ENCODE results near the gene NPAS3.

NPAS3 gene

GRCh38 chr14:33010495-33010894 lies 71.8 kb downstream of the NPAS3 start:
- no peak for DNase-seq (ENCODE audit: low read depth in 1 of 2, low spot score in 1 of 2)
- Histone ChIP-seq H3K27ac (replicated peaks) (no peak overlapping the region), H3K4me3 (replicated peaks; ENCODE audit: insufficient read depth, low read length) (no peak overlapping the region), H3K27me3 (ENCODE audit: insufficient read depth, poor library complexity, severe bottlenecking) (no peaks in the 10 kb centered on the region)
- TF ChIP-seq SPI1 (IDR thresholded peaks at IDR 0.05; ENCODE audit: borderline replicate concordance, low read depth) (no peak), GABPA (IDR thresholded peaks at IDR 0.05; ENCODE audit: low read depth) (no peak), REST (IDR thresholded peaks at IDR 0.05; ENCODE audit: insufficient replicate concordance, low read depth) (no peak), POLR2AphosphoS5 (IDR thresholded peaks at IDR 0.05; ENCODE audit: low read depth) (no peak), CTCF (IDR thresholded peaks at IDR 0.05; ENCODE audit: insufficient read depth, low read length) (no peak)

GRCh38 chr14:33014710-33015109 lies 76.0 kb downstream of the NPAS3 start:
- Histone ChIP-seq H3K27me3 (ENCODE audit: insufficient read depth, poor library complexity, severe bottlenecking) (no peaks in the 10 kb centered on the region), H3K27ac (replicated peaks) (no peak overlapping the region), H3K4me3 (replicated peaks; ENCODE audit: insufficient read depth, low read length) (no peak overlapping the region)
- TF ChIP-seq REST (IDR thresholded peaks at IDR 0.05; ENCODE audit: insufficient replicate concordance, low read depth) = no peak
- no peak for TF ChIP-seq SPI1 (IDR thresholded peaks at IDR 0.05; ENCODE audit: borderline replicate concordance, low read depth)
- no peak for TF ChIP-seq GABPA (IDR thresholded peaks at IDR 0.05; ENCODE audit: low read depth)
- no peak for TF ChIP-seq POLR2AphosphoS5 (IDR thresholded peaks at IDR 0.05; ENCODE audit: low read depth)
- no peak for TF ChIP-seq CTCF (IDR thresholded peaks at IDR 0.05; ENCODE audit: insufficient read depth, low read length)
- DNase-seq (ENCODE audit: low read depth in 1 of 2, low spot score in 1 of 2) = no peak

- no peak for DNase-seq (ENCODE audit: low read depth in 1 of 2, low spot score in 1 of 2)
- Histone ChIP-seq H3K27me3 (ENCODE audit: insufficient read depth, poor library complexity, severe bottlenecking) (no peaks in the 10 kb centered on the region), H3K4me3 (replicated peaks; ENCODE audit: insufficient read depth, low read length) (no peak overlapping the region), H3K27ac (replicated peaks) (no peak overlapping the region)
- no peak for TF ChIP-seq SPI1 (IDR thresholded peaks at IDR 0.05; ENCODE audit: borderline replicate concordance, low read depth)
Measured at GRCh38 chr14:33016613-33017012, 77.9 kb downstream of the NPAS3 start.

- Histone ChIP-seq H3K27ac (replicated peaks) (no peak overlapping the region), H3K4me3 (replicated peaks; ENCODE audit: insufficient read depth, low read length) (no peak overlapping the region), H3K27me3 (ENCODE audit: insufficient read depth, poor library complexity, severe bottlenecking) (no peaks in the 10 kb centered on the region)
- TF ChIP-seq SPI1 (IDR thresholded peaks at IDR 0.05; ENCODE audit: borderline replicate concordance, low read depth) = no peak
- no peak for TF ChIP-seq POLR2AphosphoS5 (IDR thresholded peaks at IDR 0.05; ENCODE audit: low read depth)
- no peak for TF ChIP-seq REST (IDR thresholded peaks at IDR 0.05; ENCODE audit: insufficient replicate concordance, low read depth)
- TF ChIP-seq GABPA (IDR thresholded peaks at IDR 0.05; ENCODE audit: low read depth) = no peak
- no peak for TF ChIP-seq CTCF (IDR thresholded peaks at IDR 0.05; ENCODE audit: insufficient read depth, low read length)
- no peak for DNase-seq (ENCODE audit: low read depth in 1 of 2, low spot score in 1 of 2)
Measured at GRCh38 chr14:33017016-33017415, 78.3 kb downstream of the NPAS3 start.

Measured in HL-60 (cell line).